NCI-H82 (cell line): Measurements from ENCODE around the gene LSAMP.
"Not testable (repeated sequence)": the region's sequence is repeated elsewhere in the genome, so short reads cannot be mapped to it uniquely, and the experiment has no call there.

Experiments used
- DNase-seq: peaks from one replicate; lab custom pipeline; 2025; lab: John Stamatoyannopoulos, UW

Gene LSAMP

DNA sequence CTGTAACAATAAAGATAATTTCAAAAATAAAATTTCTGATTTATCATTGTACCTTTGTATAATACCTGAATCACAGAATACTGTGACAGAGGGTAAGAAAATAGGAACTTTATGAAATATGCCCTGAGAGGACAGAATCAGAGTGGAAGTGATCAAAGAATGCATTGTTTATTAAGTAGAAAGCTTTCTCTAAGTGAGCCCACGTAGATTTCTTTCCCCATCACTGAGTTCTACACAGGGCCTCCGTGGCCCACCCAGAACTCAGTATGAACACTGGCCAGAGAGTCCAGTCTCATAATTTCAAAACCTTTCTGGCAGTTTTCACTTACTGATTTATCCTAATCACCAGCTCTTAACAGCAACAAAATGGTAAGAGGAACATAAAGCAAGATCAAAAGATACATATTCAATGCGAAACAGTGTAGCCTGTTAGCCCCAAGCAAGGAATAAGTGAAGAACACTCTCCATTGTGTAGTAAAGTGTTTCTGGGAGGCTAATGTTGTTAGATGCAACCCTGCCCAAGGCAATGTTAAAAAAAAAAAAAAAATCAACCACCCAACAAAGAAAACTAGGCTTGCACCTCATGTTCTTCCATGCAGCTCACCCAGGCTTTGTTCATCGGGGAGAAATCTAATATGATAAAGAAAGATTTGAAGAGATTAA lies 341.3 kb downstream of the LSAMP start:
- no peak for DNase-seq

DNA sequence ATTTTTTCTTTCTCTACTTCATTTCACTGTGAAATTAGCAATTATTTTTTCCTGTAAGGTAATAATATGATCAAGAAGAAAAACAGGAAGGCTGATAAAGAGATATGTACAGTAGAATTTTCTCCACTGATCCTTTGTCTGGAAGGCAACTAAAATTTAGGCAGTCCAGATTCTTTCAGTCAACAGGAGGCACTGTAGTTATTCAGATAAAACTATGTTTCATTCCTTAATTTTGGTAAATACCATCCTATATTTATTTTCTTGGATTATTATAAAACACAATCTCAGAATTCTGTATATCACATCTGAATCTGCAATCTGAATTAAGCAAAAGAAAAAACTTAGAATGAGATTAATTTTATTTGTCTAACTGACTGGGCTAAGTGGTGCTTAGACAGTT lies 343.2 kb downstream of the LSAMP start:
- DNase-seq = no peak

DNA sequence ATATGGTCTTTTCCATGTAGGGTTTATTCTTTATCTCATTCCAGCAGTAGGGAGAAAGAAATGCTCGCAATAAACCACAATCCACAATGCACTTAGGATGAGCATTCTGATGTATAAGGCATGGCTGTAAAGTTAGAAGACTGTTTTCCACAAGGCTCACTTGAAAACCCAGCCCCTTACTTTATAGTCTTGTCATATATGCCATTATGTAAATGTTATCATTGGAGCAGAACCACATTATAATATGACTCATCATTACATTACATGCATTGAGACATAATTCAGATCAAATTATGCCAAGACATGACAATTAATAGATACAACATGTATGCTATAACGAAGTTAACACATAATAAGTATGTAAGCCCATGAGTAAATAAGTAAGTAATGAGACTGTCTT lies 348.1 kb downstream of the LSAMP start:
- DNase-seq = no peak

DNA sequence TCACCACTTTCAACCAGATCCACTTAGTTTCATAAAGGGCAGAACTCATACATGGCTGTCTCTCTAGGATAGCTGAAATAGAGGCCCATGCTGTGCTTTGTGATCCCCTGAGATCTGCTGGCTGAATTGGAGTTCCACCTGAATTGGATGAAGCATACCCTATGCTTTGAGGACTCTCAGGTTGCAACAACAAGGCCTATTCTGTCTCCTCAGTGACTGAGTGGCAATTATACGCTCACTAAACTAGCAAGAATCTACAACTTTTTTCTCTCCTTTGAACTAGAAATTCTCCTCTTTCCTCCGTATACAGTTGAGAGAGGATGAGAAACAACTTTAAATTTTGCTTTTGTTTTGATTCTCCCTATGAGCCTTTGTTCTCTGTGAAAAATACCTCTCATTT lies 348.7 kb downstream of the LSAMP start:
- DNase-seq = no peak

DNA sequence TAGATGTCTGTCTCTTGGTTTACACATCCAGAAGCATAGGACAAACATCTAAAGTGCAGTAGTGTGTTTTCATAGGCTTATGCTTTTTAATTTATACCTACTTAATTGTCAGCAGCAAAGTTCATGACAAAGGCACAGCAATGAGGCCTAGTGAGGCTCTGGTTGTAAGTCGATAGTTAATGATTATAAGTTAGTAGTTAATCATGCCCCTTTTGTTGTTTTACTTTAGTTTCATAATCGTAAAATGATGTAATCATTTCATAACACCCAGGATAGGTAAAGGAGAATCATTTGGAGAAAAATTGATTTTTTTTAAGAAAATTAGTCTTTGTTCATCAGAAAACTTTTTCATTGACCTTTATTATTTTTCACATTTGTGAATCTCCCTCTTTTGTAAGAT lies 351.9 kb downstream of the LSAMP start:
- no peak for DNase-seq

DNA sequence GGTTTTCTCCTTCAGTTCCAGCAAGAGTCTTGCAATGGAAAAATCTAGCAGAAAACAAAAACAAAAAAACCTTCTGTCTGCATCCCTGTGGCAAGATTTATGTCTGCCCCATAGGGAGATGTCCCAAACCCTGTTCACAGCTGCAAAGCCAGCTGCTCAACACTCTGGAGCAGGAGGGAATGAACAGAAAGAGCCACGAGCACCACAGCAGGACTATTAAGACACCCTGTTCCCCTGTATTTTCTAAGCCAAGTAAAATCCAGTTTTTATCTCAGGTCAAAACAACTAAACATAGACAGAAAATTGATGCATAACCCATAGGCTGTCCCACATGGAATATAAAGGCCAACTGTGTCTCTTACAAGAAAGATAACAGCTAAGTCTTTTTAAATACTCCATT lies 357.9 kb downstream of the LSAMP start:
- no peak for DNase-seq

DNA sequence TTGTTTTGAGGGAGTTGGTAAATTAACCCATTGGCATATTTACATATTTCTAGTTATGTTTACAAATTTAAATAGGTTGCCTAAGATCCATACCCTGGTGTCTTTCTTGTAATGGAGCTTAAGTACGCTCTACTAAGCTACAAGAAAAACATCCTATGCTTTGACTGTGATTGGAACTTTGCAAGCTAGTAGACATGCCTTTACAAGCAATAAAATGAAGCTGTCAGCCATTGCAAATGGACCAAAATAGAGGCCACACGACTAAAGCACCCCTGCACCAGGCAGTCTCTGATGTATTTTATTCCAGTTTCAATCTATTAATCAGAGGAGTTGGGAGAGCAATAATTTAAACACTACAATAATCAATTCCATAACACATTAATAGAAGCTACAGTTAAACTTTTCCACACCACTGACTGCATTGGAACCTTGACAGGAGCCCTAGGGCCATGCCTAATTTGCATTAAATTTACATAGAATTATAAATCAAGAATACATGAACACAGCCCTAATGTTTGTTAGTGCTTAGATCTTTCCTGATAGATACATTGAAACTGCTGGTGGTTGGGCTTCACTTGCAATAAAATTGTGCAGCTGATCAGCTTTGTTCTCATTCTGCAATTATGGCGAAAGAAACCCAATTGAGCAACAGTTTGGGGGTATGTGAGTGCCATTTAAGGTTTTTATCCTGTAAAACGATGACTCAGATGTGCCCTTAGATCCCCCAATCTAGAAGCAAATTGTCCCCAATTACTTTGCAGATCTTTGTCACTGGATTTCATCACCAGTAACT lies 360.1 kb downstream of the LSAMP start:
- no peak for DNase-seq

DNA sequence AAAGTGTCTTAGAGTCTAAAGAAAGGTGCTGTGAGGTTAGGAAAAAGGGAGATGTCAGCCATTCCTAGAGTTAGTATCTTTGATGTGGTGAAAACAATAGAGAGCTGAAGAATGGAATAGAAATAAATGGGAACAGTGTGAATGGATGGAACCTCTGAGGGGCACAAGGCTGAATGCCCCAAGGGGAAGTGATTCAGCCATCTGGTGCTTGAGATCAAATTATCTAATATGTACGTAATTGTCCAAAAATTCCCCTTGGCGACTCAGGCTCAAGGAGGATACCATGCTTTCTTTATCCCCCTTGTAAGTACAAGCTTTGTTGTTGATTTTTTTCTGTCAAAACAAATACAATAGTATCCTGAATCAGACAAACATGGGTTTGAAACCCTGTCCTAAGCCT lies 361.6 kb downstream of the LSAMP start:
- no peak for DNase-seq

DNA sequence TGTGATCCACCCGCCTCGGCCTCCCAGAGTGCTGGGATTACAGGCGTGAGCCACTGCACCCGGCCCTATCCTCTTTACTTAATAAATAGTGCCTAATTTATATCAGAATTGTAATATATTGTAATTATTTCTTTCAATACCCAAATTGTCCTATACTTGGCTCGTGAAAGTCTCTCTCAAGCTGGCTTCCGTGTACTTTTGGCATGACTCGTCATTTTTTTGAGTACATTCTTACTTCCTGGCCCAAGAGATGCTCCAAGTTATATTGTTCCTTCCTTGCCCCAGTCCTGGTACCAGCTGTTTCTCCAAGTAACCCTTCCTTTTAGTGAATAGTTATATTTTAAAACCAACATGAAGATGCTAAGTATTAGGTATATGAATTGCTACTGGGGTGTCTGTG lies 366.7 kb downstream of the LSAMP start:
- DNase-seq = no peak

DNA sequence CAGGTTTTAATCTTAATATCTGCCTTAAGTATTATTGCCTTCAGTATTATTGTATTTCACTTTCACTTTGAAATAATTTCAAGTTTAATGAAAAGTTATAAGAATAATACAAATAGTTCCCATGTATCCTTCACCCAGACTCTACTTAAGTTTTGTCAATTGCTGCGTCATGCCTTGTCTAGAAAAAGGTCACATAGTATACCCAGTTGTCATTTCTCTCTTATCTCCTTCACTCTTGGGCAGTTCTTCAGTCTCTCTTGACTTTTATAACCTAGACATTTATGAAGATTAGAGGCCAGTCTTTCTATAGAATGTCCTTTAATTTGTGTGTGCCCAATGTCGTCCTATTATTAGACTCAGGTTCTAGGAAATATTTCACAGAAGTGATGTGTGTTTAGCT lies 367.7 kb downstream of the LSAMP start:
- DNase-seq = no peak

DNA sequence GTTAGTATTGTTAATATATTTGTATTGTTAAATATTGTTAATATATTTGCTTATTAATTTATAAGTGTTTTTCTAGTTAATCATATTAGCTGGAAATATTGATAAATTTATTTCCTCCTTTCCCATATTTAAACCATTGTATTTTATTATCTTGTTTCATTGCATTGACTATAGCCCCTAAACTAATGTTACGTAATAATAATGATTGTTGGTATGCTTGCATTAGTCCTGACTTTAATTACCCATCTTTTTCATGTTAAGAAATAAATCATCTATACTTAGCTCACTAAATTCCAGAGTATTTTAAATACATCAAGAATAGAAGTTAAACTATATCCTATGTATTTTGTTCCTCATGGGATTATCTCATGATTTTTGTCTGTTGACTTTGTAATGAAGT lies 368.2 kb downstream of the LSAMP start:
- DNase-seq = no peak

DNA sequence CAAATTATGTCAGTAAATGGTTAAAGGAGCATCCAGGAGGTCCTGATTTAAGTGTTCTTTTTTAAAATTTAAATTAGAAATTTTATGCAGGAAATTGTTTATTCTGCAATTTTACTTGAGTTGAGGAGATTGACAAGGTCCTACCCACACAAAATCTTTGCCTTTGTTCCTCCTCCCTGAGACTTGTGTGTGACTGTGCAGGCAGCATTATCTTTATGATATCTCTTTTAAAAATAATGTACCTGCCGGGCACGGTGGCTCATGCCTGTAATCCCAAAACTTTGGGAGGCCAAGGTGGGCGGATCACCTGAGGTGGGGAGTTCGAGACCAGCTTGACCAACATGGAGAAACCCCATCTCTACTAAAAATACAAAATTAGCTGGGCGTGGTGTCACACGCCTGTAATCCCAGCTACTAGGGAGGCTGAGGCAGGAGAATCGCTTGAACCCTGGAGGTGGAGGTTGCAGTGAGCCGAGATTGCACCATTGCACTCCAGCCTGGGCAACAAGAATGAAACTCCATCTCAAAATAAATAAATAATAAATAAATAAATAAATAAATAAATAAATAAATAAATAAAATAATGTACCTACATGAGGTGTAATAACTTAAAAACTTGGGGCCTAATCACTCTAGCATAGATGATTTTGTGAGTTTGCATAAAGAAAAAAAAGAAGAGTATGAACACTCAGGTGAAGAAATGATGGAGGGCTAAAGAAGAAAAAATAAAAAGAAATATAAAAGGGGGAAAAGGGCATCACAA lies 374.6 kb downstream of the LSAMP start:
- not testable (repeated sequence) for DNase-seq

DNA sequence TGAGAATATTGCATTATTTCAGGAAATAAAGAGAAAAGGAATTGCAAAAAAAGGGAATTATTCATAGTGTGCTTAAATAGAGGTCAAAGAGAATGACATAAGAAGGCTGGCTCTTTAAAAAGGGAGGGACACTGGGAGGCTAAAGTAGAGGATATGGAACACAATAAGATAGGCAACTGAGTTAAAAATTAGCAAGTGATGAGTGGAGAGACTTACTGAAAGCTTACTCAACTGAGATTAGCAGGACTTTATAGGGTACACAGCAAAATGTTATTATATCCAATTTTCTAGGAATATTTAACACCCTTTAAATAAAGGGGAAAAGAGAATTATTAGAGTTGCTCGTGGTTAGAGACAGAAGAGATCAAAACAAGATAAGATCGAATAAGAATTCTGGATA lies 375.2 kb downstream of the LSAMP start:
- DNase-seq = no peak

DNA sequence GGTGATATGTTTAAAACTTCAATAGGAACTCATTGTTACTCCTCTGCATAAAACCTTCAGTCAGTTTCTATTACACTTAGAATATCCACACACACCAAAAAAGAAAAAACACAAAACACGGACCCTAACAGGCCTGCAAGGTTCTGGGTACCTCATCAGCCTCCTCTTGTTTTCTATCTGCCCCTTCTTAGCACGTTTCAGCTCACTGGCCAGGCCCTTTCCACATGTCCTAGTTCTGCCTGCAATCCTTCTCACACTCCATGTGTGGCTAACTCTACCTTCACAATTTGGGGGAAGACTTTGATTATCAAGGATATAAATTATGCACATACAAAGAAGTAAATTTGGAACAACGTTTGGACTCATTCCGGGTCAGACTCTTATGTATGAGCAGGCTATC lies 376.3 kb downstream of the LSAMP start:
- DNase-seq = no peak

DNA sequence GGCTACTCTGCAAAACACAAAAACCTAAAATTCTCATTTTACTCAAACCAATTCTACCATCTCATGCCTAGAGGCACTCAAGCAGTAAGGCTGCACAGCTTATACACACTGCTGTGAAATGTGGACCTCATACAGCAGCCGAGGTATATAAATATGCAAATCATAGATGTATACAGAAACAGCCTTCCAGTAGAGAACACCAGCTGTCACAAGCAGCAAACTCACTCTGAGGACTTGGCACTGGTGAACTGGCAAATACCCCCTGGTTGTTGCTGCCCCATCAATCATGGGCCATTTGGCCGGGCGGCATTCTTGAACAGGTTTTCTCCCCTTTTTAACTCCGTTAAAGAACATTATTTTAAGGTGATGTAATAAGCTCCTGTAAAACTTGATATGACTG lies 378.0 kb downstream of the LSAMP start:
- no peak for DNase-seq

DNA sequence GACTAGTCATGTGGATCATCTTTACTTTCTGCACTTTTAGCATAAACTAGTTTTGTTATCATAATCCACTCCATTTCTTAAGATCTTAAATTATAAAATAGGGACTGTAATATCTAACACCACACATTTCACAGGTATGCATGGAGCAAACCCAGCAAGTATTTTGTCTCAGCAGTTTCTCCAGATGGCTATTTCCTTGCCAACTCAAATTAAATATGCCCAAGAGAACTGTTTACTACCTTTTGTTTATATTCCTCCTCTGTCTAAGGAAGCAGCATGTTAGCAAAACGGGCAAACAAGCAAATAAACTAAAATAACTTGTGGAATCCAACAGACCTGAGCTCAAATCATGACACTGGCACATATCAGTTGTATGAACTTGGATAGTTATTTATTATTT lies 379.8 kb downstream of the LSAMP start:
- no peak for DNase-seq

DNA sequence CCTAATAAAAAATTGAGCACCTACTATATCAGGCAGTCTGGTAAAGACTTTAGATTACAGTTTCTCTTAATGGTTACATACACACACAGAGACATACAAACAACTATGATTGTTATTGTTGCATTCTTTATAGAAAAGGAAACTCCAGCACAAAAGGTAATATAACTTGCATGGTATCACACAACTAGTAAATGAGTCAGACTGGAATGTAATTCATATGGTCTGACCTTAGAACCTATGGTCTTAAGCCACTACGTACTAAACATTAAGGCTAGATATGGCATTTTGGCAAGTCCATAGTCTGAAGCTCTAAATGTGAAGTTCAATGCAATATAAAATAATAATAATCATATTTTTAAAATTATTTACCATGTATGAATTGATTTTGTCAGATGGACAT lies 380.6 kb downstream of the LSAMP start:
- no peak for DNase-seq

DNA sequence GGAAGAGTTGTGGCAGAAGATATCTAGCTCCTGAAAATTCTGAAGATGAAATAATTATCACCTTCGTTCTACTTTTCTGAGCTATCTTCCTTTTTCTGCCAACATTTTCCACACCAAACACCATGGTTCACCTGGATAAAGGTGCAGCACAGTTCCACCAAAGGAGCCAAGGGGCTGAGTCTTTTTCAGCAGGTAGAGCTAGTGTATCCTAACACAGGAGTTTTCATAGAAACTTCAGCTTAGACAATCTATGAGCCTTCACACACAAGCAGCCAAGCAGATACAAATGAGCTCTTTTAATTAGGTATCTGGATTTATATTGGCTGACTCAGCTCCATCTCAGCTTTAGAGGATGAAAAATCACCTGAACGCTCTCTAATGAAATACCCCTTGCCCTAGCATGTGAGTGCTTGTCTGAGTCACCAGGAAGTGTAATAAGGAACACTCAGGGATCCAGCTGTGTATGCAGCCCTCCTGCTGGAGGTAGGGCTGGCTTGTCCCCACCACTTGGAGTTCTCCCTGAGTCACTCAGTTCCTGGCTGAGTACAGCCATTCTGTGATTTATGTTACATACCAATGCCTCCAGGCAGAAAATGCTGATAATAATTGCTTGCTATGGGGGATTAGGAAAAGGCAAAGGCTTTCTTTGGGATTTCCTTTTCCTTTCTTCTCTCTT lies 385.7 kb downstream of the LSAMP start:
- DNase-seq = peak; percentile 23

DNA sequence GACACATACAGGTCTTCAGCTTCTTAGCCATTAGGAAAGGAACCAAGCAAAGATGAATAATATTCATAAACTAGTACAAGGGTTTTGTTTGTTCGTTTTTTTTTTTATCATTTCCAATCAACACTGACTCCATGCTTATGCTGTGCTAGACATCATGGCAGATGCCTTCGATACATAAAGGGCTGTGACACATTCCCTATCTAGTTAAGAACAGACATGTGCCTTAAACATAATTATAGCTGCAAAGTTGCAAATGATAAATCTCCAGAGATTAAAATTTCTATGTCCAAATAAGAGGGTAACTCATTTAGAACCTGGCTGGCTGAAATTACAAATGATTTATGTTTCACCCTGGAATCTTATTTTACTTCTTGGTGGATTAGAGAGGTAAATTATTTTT lies 386.4 kb downstream of the LSAMP start:
- no peak for DNase-seq

DNA sequence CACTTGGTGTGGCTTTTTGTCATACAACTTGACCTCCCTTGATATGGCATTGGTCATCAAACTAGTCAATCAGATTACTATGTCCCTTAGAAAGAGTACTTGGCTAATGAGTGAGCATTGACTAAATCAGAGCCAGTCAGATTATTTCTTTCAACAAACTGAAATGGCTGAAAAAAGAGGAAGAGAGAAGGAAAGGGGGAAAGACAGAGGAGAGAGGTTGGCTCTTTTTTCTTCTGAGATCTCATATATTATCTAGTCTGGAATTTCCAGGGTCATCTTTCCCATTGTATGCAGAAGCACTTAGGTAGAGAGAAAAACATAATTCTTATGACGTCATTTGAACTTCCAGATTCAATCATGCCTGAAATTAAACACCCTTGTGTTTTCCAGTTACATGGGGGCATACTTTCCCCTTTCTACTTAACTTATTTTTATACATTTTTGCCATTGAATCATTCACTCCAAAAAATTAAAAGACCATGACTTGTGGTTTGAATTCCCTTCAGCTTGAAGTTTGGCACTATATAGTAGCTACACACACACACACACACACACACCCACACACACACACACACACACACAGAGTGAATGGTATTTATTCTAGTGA lies 387.8 kb downstream of the LSAMP start:
- DNase-seq = no peak

DNA sequence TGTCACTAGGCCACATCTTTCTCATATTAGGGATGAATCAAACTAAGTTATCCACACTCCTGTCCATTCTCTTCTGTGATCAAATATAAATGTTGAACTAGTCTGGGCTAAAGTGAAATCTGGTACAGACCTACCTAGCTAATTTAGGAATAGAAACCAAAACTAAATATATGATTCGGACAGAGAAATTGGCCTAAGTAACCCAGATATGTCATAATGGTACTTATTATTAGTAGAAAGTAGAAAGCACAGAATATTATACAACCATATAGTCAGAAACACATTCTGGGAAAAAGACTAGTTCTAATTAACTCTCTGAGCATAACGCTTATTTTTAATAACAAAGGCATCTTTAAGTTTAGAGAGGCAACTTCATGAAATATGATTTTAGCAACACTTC lies 389.0 kb downstream of the LSAMP start:
- DNase-seq = no peak

DNA sequence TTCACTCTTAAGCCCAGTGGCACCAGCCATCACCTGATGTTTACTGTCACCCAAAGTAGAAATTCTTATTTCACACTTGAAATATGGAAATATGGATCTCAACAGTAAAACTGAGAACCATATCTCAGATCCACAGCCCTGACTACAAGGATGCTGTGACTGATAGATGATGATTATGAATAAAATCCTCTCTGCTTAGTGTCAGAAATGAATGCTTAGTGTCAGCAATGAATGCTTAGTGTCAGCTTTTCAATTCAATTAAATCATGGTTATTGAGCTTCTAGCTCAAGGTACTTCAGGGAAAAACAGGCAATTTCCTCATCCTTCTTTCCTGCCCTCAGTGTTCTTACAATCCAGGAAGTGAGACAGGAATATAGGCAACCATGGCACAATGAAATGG lies 392.3 kb downstream of the LSAMP start:
- no peak for DNase-seq
